HG03520 (cell line): ENCODE measurements around the gene WDR45B.
"Not testable (repeated sequence)": the region's sequence is repeated elsewhere in the genome, so short reads cannot be mapped to it uniquely, and the experiment has no call there.

ENCODE experiments used
- ATAC-seq: cut with Tn5 transposase; IDR thresholded peaks from one replicate; pipeline ENCODE4 v1.9.1; 2021; ENCODE audit warnings: mild to moderate bottlenecking, moderate library complexity; ENCODE audit not compliant: unreplicated experiment

Gene WDR45B

DNA sequence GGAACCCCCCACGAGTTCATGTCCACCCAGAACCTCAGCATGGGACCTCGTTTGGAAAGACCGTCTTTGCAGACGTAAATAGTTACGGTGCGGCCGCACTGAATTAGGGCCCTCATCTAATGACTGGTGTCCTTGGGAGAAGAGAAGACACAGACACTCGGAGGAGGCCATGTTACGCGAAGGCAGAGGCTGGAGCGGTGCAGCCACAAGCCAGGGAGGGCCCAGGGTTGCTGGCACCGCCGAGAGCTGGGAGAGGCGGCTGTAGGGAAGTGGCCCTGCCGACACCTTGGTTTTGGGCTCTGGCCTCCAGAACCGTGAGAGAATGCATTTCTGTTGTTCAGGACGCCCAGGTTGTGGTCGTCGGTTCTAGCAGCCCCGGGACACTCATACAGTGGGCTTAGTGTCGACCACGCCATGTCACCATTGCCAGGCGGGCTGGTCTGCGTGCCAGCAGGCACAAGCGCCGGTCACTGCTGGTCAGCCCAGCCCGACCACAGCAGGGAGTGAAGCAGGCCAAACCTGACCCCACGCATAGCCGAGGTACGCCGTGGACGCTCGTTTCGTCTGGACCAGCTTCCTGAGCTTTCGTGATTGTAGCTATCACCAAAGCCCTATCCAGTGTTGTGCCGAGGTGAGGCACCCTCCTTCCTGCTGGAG lies 10.7 kb upstream of the WDR45B start:
- no peak for ATAC-seq

DNA sequence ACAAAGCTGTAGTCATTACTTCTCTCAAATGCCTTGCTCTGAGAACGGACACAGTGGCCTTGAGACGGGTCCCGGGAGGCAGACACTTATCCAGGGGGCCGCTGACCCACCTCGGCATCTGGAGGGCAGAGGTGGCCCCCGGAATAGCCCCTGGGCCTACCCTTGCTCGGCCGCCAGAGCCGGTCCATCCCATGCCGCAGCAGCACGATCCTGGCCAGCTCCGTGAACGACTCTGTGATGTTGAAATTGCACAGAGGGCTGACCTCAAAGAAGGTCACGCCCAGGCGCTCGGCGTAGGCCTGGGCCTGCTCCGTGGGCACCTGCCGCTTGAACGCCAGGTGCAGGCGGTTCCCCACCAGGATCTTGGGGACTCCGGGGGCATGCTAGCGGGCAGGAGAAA lies 10.1 kb upstream of the WDR45B start:
- ATAC-seq: no peak

DNA sequence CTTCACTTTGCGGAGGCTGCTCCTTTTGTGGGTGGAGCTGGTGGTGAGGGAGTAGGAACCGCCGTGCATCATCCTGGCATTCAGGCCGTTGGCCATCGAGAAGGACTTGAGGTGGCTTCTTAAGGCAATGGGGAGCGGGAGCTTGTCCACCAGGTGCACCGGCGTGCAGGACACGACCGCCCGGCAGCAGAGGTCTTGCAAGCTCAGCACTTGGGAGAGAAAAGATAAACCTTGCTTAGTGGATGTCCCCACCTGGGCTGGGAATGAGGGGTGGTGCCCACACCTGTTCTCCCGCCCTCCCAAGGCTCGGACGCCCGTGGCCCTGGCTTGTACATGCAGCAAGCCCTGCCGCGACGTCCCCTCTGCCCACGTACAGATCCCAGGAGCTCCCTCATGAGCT lies 9.7 kb upstream of the WDR45B start:
- ATAC-seq: no peak

- ATAC-seq: no peak
These were observed 8.0 kb upstream of the WDR45B start for GRCh38 chr17:82656266-82656665.

GRCh38 chr17:82655523-82655922 lies 7.3 kb upstream of the WDR45B start:
- no peak for ATAC-seq

GRCh38 chr17:82655038-82655479 lies 6.8 kb upstream of the WDR45B start:
- ATAC-seq: no peak

GRCh38 chr17:82654611-82655010 lies 6.4 kb upstream of the WDR45B start:
- ATAC-seq: not testable (repeated sequence)

DNA sequence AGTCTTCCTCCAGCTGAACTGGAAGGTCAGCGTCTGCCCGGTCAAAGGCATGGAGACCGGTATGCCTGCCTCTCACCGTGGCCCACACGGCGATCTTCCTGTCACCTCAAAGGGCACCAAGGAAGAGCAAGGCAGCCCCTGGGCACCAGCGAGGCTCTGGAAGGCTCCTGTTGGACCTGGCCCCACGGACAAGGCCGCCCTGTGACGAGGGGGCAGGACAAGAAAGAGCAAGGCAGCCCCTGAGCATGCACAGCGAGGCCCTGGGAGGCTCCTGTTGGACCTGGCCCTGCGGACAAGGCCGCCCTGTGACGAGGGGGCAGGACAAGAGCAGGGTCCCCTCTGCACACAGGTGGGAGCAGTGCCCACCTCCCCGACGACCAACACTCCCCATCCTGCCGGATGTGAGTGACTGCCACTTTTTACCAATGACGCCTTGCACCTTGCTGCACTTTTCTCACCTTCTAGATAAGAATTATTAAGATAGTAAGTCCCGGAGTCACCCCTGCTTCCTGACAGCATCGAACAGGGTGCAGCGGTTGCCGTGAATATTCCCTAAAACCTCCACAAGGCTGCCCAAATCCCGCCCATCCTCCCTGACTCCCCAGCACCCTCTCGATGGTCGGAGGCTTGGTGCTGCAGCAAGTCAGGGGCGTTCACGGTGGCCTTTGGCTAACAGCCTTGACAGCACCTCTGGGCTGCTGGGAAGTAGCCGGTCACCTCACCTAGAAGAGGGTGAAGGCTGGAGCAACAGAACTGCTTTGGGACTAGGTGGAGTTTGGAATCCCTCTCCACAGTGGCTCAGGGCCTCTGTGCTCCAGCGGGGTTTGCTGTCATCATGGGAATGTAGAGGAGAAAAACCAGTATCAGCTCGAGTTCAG lies 5.6 kb upstream of the WDR45B start:
- ATAC-seq: no peak

GRCh38 chr17:82650723-82651122 lies 2.5 kb upstream of the WDR45B start:
- ATAC-seq: no peak

DNA sequence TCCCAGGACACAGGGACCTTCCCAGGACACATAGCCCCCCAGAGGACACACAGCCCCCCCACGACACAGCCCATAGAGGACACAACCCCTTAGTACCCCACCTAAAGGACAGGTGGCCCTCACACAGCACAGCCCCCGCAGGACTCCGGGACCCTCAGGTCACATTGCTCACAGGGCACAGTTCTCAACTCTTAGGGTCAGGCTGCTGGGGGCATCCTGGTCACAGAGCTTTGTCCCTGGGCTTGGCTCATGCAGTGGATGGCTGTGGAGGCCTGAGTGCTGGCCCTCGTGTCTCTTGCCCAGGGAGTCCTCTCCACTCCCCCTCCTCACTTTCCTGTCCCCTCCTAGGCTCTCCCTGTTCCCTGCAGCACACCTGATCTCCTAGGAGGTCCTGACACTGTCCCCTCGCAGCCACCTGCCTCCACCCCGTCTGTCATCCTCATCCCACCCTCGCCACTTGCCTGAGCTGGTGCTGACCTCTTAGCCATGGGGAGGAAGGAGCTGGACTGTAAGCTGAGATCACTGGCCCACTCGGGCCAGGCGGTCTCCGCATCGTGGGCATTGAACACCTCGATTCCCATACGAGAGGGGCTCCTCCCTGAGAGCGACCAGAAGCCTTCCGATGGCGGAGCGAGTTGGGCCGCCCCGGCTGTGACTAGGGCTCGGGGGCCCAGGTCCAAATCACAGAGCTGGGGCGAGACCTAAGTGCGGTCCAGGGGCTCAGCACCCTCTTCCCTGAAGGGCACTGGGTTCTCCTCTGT lies 1.4 kb upstream of the WDR45B start:
- ATAC-seq: no peak

GRCh38 chr17:82648742-82649331 lies 593 bp upstream of the WDR45B start:
- ATAC-seq: no peak

DNA sequence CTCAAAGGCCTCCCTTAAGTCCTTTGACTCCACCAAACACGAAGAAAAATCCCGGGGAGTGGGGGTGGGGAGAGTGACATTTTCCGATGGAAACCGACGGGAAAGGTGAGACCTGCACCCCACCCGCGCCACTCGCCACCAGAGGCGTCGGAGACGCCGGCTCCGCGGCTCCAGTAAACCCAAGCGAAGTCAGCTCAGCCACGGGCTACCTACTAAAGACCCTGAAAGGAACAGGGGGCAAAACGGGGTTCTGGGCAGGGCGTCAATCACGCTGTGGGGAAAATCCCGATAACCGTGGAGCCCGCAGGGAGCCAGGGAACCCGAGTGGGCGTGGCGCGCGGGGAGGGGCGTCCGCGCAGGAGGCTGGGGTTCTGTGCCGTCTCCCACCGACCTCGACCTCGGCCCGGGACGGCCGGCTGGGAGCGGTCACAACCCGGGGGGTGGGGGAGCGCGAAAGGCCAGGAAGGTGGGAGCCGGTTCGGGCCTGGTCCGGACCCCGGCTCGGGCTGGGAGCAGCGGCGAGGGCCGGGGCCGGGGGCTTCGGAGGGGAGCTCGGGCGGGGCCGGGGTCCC lies 565 bp downstream of the WDR45B start:
- ATAC-seq: peak; percentile 20

- no peak for ATAC-seq
These were observed 2.7 kb downstream of the WDR45B start for GRCh38 chr17:82645516-82645915.

DNA sequence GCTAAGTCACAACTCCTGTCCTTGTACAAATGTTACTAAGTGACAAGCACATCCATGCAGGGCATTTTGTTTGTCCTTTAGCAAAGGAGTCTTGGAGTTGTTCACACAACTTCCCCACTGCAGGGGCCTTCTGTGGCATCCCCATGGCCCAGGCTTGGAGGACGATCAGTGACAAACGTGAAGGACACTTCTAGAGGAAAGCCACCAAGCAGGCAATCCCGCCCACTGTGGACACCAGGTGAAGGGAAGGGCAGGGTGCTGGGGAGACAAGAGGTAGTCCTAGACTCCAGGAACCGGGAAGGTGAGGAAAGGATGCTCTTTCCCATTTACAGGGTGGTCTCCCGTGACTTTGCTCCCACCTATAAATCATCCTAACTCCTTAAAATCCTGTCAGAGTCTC lies 4.1 kb downstream of the WDR45B start:
- ATAC-seq: no peak

- ATAC-seq: no peak
These were observed 6.2 kb downstream of the WDR45B start for GRCh38 chr17:82642022-82642421.

- no peak for ATAC-seq
These were observed 8.2 kb downstream of the WDR45B start for GRCh38 chr17:82640036-82640435.

GRCh38 chr17:82639628-82640027 lies 8.6 kb downstream of the WDR45B start:
- no peak for ATAC-seq

GRCh38 chr17:82638183-82638773 lies 10.0 kb downstream of the WDR45B start:
- no peak for ATAC-seq

GRCh38 chr17:82636626-82637598 lies 11.3 kb downstream of the WDR45B start:
- no peak for ATAC-seq
